Stimulated activated CD4-positive, alpha-beta T cell treated with anti-CD3 and anti-CD28 coated beads, Interleukin-4, amount 100 ng/mL, for 4 hours (primary cell): Measurements from ENCODE around the gene PCSK4.

Experiments
- DNase-seq, 2 experiments: peaks; one replicate each; pipeline ENCODE4 v3.0.0-alpha.2; 2020

The PCSK4 gene

DNA sequence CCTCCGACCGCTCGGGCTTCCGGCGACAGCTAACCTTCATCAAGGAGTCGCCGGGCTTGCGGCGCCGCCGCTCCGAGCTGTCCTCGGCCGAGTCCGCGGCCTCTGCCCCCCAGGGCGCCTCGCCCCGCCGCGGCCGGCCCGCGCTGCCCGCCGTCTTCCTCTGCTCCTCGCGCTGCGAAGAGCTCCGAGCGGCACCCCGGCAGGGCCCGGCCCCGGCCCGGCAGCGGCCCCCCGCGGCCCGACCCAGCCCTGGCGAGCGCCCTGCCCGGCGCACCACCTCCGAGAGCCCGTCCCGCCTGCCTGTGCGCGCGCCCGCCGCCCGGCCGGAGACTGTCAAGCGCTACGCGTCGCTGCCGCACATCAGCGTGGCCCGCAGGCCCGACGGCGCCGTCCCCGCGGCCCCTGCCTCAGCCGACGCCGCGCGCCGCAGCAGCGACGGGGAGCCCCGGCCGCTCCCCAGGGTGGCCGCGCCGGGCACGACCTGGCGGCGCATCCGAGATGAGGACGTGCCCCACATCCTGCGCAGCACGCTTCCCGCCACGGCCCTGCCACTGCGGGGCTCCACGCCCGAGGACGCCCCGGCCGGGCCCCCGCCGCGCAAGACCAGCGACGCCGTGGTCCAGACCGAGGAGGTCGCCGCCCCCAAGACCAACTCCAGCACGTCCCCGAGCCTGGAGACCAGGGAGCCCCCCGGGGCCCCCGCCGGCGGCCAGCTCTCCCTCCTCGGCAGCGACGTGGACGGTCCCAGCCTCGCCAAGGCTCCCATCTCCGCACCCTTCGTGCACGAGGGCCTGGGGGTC is 20.7 kb downstream of the PCSK4 start:
- DNase-seq = peak in 1 of 2 experiments; percentile 35

DNA sequence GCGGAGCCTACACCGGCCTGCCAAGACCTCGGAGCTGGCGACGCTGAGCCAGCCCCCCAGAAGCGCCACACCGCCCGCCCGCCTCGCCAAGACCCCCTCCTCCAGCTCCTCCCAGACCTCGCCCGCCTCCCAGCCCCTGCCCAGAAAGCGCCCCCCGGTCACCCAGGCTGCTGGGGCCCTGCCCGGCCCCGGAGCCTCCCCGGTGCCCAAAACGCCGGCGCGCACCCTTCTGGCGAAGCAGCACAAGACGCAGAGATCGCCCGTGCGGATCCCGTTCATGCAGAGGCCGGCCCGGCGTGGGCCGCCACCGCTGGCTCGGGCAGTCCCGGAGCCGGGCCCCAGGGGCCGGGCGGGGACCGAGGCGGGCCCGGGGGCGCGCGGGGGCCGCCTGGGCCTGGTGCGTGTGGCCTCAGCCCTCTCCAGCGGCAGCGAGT is 21.3 kb downstream of the PCSK4 start:
- DNase-seq = peak in 1 of 2 experiments; percentile 55

DNA sequence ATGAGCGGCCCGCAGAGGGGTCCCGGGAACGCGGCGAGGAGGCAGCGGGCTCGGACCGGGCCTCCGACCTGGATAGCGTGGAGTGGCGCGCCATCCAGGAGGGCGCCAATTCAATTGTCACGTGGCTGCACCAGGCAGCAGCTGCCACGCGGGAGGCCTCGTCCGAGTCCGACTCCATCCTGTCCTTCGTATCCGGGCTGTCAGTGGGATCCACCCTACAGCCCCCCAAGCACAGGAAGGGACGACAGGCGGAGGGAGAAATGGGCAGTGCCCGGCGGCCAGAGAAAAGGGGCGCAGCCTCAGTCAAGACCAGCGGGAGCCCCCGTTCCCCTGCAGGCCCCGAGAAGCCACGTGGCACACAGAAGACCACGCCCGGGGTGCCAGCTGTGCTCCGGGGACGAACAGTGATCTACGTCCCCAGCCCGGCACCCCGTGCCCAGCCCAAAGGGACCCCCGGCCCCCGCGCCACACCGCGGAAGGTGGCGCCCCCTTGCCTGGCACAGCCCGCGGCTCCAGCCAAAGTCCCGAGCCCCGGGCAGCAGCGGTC is 21.8 kb downstream of the PCSK4 start:
- no peak for DNase-seq

DNA sequence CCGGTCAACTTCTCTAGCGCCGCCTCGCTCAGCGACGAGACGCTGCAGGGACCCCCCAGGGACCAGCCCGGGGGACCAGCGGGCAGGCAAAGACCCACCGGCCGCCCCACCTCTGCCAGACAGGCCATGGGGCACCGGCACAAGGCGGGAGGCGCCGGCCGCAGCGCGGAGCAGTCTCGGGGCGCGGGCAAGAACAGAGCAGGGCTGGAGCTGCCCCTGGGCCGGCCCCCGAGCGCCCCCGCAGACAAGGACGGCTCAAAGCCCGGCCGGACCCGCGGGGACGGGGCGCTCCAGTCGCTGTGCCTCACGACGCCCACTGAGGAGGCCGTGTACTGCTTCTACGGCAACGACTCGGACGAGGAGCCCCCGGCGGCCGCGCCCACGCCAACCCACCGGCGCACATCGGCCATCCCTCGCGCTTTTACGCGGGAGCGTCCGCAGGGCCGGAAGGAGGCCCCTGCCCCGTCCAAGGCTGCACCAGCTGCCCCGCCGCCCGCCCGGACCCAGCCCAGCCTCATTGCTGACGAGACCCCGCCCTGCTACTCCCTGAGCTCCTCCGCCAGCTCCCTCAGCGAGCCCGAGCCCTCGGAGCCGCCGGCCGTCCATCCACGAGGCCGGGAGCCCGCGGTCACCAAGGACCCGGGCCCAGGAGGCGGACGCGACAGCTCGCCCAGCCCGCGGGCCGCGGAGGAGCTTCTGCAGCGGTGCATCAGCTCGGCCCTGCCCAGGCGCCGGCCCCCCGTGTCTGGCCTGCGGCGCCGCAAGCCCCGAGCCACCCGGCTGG is 22.5 kb downstream of the PCSK4 start:
- no peak for DNase-seq

DNA sequence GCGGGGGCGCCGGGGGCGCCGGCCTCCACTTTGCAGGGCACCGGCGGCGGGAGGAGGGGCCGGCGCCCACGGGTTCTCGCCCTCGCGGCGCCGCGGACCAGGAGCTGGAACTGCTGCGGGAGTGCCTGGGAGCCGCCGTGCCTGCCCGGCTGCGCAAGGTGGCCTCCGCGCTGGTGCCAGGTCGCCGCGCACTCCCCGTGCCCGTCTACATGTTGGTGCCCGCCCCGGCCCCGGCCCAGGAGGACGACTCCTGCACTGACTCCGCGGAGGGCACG is 23.0 kb downstream of the PCSK4 start:
- DNase-seq = no peak

DNA sequence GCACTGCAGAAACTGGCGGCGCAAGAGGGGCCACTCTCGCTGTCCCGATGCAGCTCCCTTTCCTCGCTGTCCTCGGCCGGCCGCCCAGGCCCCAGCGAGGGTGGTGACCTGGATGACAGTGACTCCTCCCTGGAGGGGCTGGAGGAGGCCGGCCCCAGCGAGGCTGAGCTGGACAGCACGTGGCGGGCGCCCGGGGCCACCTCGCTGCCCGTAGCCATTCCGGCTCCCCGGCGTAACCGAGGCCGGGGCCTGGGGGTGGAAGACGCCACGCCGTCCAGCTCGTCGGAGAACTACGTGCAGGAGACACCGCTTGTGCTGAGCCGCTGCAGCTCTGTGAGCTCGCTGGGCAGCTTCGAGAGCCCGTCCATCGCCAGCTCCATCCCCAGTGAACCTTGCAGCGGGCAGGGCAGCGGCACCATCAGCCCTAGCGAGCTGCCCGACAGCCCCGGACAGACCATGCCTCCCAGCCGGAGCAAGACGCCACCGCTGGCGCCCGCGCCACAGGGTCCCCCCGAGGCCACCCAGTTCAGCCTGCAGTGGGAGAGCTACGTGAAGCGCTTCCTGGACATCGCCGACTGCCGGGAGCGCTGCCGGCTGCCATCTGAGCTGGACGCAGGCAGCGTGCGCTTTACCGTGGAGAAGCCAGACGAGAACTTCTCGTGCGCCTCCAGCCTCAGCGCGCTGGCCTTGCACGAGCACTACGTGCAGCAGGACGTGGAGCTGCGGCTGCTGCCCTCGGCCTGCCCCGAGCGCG is 23.5 kb downstream of the PCSK4 start:
- no peak for DNase-seq

DNA sequence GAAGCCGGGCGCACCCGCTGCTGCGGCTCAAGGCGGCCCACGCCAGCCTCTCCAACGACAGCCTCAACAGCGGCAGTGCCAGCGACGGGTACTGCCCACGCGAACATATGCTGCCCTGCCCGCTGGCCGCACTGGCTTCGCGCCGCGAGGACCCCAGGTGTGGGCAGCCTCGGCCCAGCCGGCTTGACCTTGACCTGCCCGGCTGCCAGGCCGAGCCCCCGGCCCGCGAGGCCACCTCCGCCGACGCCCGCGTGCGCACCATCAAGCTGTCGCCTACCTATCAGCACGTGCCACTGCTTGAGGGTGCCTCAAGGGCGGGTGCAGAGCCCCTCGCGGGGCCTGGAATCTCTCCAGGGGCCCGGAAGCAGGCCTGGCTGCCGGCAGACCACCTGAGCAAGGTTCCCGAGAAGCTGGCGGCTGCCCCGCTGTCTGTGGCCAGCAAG is 24.1 kb downstream of the PCSK4 start:
- DNase-seq = no peak

DNA sequence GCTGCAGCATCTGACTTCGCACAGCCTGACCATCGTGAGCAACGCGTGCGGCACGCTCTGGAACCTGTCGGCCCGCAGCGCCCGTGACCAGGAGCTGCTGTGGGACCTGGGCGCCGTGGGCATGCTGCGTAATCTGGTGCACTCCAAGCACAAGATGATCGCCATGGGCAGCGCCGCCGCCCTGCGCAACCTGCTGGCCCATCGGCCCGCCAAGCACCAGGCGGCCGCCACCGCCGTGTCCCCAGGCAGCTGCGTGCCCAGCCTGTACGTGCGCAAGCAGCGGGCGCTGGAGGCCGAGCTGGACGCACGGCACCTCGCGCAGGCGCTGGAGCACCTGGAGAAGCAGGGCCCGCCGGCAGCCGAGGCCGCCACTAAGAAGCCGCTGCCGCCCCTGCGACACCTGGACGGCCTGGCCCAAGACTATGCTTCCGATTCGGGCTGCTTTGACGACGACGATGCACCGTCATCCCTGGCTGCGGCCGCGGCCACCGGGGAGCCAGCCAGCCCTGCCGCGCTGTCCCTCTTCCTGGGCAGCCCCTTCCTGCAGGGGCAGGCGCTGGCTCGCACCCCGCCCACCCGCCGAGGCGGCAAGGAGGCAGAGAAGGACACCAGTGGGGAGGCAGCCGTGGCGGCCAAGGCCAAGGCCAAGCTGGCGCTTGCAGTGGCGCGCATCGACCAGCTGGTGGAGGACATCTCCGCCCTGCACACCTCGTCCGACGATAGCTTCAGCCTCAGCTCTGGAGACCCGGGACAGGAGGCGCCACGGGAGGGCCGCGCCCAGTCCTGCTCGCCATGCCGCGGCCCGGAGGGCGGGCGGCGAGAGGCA is 24.7 kb downstream of the PCSK4 start:
- no peak for DNase-seq

DNA sequence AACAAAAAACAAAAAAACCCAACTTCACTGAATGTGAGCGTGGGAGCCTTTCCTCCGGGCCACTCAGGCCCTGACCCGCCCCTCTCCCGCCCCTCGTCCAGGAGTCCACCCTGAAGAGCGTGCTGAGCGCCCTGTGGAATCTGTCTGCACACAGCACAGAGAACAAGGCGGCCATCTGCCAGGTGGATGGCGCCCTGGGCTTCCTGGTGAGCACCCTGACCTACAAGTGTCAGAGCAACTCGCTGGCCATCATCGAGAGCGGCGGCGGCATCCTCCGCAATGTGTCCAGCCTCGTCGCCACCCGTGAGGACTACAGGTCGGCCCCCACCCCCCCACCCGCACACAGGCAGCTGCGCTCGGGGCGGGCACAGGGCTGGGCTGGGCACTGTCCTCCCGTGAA is 28.3 kb downstream of the PCSK4 start:
- no peak for DNase-seq

DNA sequence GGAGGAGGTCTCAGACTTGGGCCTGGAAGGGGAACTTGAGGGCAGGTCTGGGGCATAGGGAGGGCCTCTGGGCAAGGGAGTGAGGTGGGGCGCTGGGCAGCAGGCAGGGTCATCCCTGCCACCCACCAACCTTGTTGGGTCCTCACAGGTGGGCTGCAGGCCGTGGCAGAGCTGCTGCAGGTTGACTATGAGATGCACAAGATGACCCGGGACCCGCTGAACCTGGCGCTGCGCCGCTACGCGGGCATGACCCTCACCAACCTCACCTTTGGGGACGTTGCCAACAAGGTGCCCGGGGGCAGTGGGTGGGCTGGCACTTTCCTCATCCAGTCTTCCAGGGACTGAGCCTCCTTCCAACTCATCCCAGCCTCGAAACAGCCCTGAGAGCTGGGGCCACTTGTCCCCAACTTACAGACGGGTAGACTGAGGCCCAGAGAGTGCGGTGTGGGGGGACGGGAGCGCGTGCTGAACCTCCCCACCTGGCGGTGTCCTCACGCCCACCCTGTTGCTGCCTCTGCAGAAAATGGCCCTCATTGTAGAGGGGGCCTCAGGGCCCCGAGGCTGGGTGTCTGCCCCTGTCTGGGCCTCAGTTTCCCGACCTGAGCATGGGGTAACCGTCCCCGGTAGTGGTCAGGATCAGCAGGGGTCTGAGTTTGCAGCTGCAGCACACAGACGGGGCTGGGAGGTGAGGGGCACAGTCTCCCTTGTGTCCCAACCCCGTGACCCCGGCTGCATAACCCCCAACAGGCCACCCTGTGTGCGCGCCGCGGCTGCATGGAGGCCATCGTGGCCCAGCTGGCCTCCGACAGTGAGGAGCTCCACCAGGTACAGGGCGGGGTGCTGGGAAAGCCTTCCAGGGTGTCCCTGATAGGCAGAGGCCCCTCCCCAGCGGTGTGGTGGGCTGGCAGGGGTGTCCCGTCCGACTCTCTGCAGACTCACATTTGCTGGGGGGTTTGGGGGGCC is 29.8 kb downstream of the PCSK4 start:
- no peak for DNase-seq

DNA sequence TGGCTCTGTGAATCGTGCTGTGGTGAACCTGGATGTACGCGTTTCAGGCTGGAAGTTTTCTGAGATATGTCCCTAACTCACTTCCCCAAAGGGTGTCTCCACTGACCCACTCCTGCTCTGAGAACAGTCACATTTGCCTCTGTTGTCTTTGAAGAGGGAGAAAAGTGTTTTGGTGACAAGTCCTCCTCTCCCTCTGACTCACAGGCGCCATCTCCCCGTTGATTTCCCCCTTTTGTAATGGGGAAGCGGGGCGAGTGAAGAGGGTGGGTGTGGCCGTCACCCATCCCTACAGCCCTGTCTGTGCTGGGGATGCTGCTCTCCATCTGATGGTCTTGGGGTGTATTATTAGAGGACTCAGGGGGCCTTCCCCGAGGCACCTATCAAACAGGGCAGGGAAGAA is 30.7 kb downstream of the PCSK4 start:
- DNase-seq = no peak

DNA sequence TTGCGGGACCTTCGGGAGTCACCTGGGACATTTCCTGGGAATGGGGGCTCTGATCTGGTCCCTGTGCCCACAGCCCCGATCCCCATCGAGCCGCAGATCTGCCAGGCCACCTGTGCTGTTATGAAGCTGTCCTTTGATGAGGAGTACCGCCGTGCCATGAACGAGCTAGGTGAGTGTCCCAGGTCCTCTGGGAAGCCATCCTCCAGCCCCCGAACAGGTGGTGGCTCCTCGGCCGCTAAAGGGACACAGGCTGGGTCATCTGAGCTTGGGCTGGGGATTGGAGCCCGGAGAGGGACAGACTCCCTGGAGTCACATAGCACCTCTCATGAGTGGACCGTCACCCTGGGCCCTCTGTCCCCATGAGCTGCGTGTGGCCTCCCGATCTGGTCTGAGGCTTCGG is 32.3 kb downstream of the PCSK4 start:
- no peak for DNase-seq

DNA sequence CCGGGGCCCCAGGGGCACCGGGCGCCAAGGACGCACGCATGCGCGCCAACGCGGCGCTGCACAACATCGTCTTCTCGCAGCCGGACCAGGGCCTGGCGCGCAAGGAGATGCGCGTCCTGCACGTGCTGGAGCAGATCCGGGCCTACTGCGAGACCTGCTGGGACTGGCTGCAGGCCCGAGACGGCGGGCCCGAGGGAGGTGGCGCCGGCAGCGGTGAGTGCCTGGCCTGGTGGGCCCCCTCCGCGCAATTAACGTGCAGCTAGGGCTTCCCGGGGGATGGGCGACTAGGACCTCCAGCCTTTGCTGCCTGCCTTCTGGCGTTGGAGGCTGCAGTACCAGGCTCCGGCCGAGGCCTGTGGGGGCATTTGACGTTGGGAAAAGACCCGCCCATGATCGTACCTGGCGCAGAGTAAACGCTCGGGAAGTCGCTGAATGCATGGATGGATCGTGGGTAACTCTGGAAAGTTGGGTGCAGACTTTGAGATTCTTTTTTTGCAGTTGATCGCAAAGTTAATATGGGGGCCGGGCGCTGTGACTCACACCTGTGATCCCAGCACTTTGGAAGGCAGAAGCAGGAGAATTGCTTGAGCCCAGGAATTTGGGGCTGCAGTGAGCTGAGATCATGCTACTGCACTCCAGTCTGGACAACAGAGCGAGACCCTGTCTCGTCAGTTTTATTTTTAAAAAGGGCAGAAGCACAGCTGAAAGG is 33.0 kb downstream of the PCSK4 start:
- DNase-seq = no peak

DNA sequence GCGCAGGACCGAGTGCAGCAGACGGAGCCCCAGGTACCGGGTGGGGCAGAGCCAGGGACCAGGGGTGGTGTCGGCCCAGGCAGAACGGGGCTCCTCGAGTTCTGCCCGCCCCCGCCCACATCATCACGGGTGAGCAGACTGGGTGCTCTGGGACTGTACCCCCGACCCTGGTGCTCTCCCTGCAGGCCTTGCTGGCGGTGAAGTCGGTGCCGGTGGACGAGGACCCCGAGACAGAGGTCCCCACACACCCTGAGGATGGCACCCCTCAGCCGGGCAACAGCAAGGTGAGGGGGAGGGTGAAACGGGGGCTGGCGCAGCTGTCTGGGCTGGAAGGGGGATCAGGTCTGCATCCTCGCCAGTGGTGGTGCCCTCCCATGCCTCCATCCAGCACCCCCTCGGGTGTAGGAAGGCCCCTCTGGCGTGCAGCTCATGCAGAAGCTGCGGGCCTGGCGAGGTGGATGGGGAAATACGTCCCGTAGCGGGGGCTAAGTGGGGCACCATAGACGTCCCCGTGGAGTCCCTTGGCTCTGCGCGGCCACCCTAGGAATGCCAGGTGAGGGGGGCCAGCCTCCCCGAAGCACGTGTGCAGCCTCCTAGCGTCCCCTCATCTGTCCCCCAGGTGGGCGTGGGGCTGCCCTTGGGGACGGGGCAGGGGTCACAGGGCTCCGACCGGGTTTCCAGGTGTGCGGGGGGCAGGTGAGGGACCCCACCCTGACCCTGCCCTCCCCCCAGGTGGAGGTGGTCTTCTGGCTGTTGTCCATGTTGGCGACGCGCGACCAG is 33.8 kb downstream of the PCSK4 start:
- DNase-seq = no peak

DNA sequence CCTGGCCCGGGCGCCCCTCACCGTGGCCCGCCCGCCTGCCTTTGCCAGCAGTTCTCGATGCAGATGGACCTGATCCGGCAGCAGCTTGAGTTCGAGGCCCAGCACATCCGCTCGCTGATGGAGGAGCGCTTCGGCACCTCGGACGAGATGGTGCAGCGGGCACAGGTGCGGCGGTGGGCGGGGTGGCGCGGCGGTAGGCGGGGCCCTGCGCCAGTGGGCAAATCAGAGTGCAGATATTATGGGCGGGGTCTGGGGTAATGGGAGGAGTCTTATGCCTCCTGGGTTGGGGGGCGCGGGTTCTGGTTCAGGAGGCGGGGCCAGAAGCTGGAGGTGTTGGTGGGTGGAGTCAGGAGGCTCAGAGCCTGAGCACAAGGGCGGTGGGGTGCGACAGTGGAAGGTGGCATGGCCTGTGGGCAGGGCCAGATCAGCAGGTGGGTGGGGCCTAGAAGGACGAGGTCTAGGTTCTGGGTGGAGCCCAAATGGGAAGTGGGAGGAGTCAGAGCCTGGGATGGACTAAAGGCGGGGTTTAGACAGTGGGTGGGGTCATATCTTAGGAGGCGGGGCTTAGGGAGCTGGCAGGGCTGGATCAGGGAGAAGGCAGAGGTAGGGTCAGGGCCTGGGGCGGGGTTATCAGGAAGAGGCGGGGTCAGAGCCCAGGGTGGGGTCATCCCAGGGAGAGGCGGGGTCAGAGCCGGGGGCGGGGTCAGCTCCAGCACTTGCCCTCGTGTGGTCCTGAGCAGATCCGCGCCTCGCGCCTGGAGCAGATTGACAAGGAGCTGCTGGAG is 34.6 kb downstream of the PCSK4 start:
- DNase-seq = no peak

DNA sequence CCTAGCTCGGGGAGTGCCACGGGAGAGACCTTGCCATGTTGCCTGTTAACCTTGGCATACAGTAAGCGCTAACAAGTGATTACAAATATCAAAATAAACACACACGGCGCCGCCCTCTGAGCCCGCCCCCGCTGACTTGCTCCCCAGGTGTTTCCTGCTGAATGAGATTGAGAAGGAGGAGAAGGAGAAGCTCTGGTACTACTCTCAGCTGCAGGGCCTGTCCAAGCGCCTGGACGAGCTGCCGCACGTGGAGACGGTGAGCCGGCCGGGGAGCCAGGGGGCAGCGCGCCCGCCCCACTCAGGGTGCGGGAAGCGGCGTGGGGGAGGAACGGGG is 35.2 kb downstream of the PCSK4 start:
- DNase-seq = no peak

DNA sequence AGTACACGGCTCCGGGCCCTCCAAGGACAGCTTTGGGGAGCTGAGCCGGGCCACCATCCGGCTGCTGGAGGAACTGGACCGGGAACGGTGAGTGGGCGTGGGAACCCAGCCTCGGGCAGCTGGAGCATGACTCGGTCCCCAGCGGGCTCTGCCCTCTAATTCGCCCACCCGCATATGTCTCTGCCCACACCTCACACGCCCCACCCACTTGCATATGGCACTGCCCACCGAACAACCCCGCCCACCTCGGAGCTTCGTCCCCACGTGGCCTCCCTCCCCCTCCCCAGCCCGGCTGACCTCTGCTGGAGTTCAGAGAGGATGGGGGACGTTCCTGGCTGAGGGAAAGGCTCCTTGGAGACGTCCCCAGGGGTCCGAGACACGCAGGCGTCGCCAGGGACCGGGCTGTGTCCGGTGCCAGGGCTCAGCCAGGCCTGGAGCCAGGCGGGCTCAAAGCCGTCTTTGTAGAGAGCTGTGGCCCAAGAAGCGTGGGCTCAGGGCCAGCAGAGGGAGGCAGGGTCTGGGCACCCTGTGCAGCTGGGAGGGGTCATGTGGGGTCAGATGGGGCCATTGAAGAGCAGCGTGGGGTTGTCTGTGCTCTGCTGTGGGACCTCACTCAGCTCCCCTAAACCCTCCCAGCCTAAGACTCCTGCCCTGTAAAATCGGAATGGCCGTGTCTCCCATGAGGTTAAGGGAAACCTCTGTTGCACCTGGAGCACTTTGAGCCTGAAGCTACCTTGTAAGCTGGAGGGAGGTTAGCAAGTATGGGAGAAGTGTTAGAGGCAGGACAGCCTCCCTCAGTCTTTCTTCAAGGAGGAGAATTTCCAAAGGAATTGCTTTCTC is 36.4 kb downstream of the PCSK4 start:
- no peak for DNase-seq
